GM23248 (cell line): ENCODE data around the gene GOLGA7B. TPM values are rescaled to one million over a fixed set of nuclear protein-coding genes. Genes with fewer than 3 reads are reported as not detected.

Experiments
- DNase-seq: peaks from one replicate; pipeline ENCODE4 v3.0.0-alpha.2; 2015
- H2AFZ ChIP-seq: fragments of 200-600 bp; sonication (generic); 2 replicates; pipeline ENCODE4 v1.6.1; 2016; ENCODE audit warnings: antibody characterized with exemption
- H3F3A ChIP-seq: fragments of 200-600 bp; sonication (generic); 2 replicates; pipeline ENCODE4 v1.6.1; 2016; ENCODE audit warnings: mild to moderate bottlenecking, antibody characterized with exemption, mixed run types; ENCODE audit not compliant: insufficient read depth
- H3K27ac ChIP-seq: fragments of 200-600 bp; sonication (generic); 2 replicates; pipeline ENCODE4 v1.5.1; 2016; ENCODE audit warnings: mild to moderate bottlenecking
- H3K27me3 ChIP-seq: fragments of 200-600 bp; sonication (generic); replicated peaks from 2 replicates; pipeline ENCODE4 v1.6.1; 2016; ENCODE audit warnings: mild to moderate bottlenecking; ENCODE audit not compliant: insufficient read depth
- H3K36me3 ChIP-seq: fragments of 200-600 bp; sonication (generic); 2 replicates; pipeline ENCODE4 v1.6.1; 2016; ENCODE audit warnings: low read depth, mild to moderate bottlenecking
- H3K4me1 ChIP-seq: fragments of 200-600 bp; sonication (generic); 2 replicates; pipeline ENCODE4 v1.6.1; 2016; ENCODE audit warnings: mild to moderate bottlenecking; ENCODE audit not compliant: insufficient read depth
- H3K4me2 ChIP-seq: fragments of 200-600 bp; sonication (generic); one replicate; pipeline ENCODE4 v1.6.1; 2016; ENCODE audit warnings: mild to moderate bottlenecking; ENCODE audit not compliant: unreplicated experiment
- H3K4me3 ChIP-seq: fragments of 200-600 bp; sonication (generic); 2 replicates; pipeline ENCODE4 v1.5.1; 2016; ENCODE audit warnings: mild to moderate bottlenecking
- H3K79me2 ChIP-seq: fragments of 200-600 bp; sonication (generic); 2 replicates; pipeline ENCODE4 v1.6.1; 2016; ENCODE audit warnings: mild to moderate bottlenecking; ENCODE audit not compliant: insufficient read depth
- H3K9ac ChIP-seq: fragments of 200-600 bp; sonication (generic); 2 replicates; pipeline ENCODE4 v1.6.1; 2016; ENCODE audit warnings: mild to moderate bottlenecking
- H3K9me2 ChIP-seq: fragments of 200-600 bp; sonication (generic); 2 replicates; pipeline ENCODE4 v1.6.1; 2016; ENCODE audit warnings: mixed run types, mild to moderate bottlenecking, moderate library complexity; ENCODE audit not compliant: insufficient read depth
- H3K9me3 ChIP-seq: fragments of 200-600 bp; sonication (generic); one replicate; pipeline ENCODE4 v1.6.1; 2017; ENCODE audit warnings: low read depth
- H4K20me1 ChIP-seq: fragments of 200-600 bp; sonication (generic); 2 replicates; pipeline ENCODE4 v1.6.0; 2016; ENCODE audit not compliant: insufficient read depth
- EZH2 ChIP-seq: fragments of 200-600 bp; sonication (generic); IDR thresholded peaks from 2 replicates; pipeline ENCODE4 v1.6.1; 2018; ENCODE audit warnings: antibody characterized with exemption, mild to moderate bottlenecking; ENCODE audit not compliant: insufficient read depth, poor library complexity, severe bottlenecking
- EZH2phosphoT487 ChIP-seq: fragments of 200-600 bp; sonication (generic); IDR thresholded peaks from 2 replicates; pipeline ENCODE4 v1.6.1; 2018; ENCODE audit warnings: antibody characterized with exemption, moderate library complexity, mild to moderate bottlenecking, low read depth; ENCODE audit not compliant: insufficient read depth
- WGBS, 2 experiments: methylation state at CpG; one replicate each; pipeline ENCODE4 v1.1.6; 2015 to 2017; ENCODE audit warnings: low lambda C conversion rate in 2 of 2, low coverage in 1 of 2; ENCODE audit errors: missing lambda C conversion rate in 2 of 2; 5-methylcytosine and 5-hydroxymethylcytosine counted together
- in situ Hi-C: fragments of 300-500 bp; cut with MboI; formaldehyde crosslinking; loops from 2 replicates; pipeline ENCODE4 v1.15.0; 2020
- polyA plus RNA-seq: library from polyadenylated mRNA; unstranded; fragments of >200 nt; fragmentation: Nextera tagmentation; extraction: Ambion mirVana; gene quantifications from 2 replicates; pipeline ENCODE4 v1.2.1, GENCODE V29; 2016
- total RNA-seq: library from RNA; depleted of rRNA; stranded (reverse); fragments of >200 nt; shearing (Covaris generic); gene quantifications from 2 replicates; pipeline ENCODE4 v1.2.3, GENCODE V29; 2014

Gene GOLGA7B
- total and polyA plus RNA-seq, 2 experiments from 2014 or later: not detected

DNA sequence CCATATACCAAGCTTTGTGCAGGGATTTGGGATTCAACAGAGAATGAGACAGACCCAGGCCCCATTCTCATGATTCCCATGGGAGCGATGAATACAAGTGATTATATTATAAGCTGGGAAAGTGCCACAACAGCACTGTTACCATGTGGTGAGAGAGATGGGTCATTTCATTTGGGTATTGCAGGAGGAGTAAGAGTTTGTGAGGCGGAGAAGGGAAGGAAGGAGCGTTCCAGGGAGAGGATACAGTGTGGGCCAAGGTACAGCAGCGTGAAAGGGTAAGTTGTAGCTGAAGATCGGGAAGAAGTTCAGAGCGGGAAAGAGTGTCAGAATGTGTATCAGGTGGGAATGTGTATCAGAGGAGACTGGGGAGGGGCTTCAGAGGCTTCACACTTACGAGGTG is 38.5 kb downstream of the GOLGA7B start:
- no peaks in the 10 kb centered on the region for H3K9me3 ChIP-seq
- H3K9ac ChIP-seq: no peak overlapping the region
- no peaks in the 10 kb centered on the region for H3K9me2 ChIP-seq
- peaks cover 5% of the 10 kb centered on the region; the same call in 1 of the 2 replicates for H3K4me1 ChIP-seq
- no peaks in the 10 kb centered on the region for H4K20me1 ChIP-seq
- no peak for TF ChIP-seq EZH2phosphoT487
- no peak for DNase-seq
- H3K4me3 ChIP-seq: no peak overlapping the region
- no peak overlapping the region for H3K4me2 ChIP-seq
- H3K27me3 ChIP-seq: peaks cover 6% of the 10 kb centered on the region; the same call in 1 of the 2 replicates
- H3K79me2 ChIP-seq: no peaks in the 10 kb centered on the region
- in situ Hi-C loops: no loop called here
- H3F3A ChIP-seq: no peaks in the 10 kb centered on the region
- H3K27ac ChIP-seq: no peak overlapping the region
- no peak overlapping the region for H2AFZ ChIP-seq
- no peaks in the 10 kb centered on the region for H3K36me3 ChIP-seq
- 93 to 97% methylated on average over 7 of the region's 7 CpGs for WGBS, 2 experiments

- Histone ChIP-seq H3K9me3 (no peaks in the 10 kb centered on the region), H3K79me2 (no peaks in the 10 kb centered on the region), H3K4me3 (no peak overlapping the region), H3K4me2 (peak overlapping the region; percentile 59), H3K27me3 (peaks cover 12% of the 10 kb centered on the region; the same call in 1 of the 2 replicates), H4K20me1 (no peaks in the 10 kb centered on the region), H2AFZ (no peak overlapping the region), H3K36me3 (no peaks in the 10 kb centered on the region), H3K9me2 (no peaks in the 10 kb centered on the region), H3F3A (no peaks in the 10 kb centered on the region), H3K4me1 (peaks cover 5% of the 10 kb centered on the region; the same call in 1 of the 2 replicates), H3K27ac (no peak overlapping the region), H3K9ac (no peak overlapping the region)
- 19 to 24% methylated on average over 11 to 12 of the region's 12 CpGs for WGBS, 2 experiments
- in situ Hi-C loops: no loop called here
- TF ChIP-seq EZH2phosphoT487 (no peak), EZH2 (no peak)
- DNase-seq: peak; percentile 78
Observed at GRCh38 chr10:97888641-97889262, 39.1 kb downstream of the GOLGA7B start.

- Histone ChIP-seq H3K9me3 (no peaks in the 10 kb centered on the region), H3K27ac (no peak overlapping the region), H3K4me2 (peak overlapping the region; percentile 59), H4K20me1 (no peaks in the 10 kb centered on the region), H3K9me2 (no peaks in the 10 kb centered on the region), H2AFZ (no peak overlapping the region), H3K4me1 (peaks cover 5% of the 10 kb centered on the region; the same call in 1 of the 2 replicates), H3K4me3 (no peak overlapping the region), H3K27me3 (peaks cover 19% of the 10 kb centered on the region; the same call in 1 of the 2 replicates), H3K36me3 (no peaks in the 10 kb centered on the region), H3F3A (no peaks in the 10 kb centered on the region), H3K9ac (no peak overlapping the region), H3K79me2 (no peaks in the 10 kb centered on the region)
- DNase-seq: peak; percentile 24
- no peak for TF ChIP-seq EZH2phosphoT487
- TF ChIP-seq EZH2: no peak
- WGBS, 2 experiments: 71 to 76% methylated on average over 16 to 18 of the region's 18 CpGs
- in situ Hi-C loops: no loop called here
Observed at GRCh38 chr10:97889461-97890265, 40.0 kb downstream of the GOLGA7B start.

- no peak overlapping the region for H2AFZ ChIP-seq
- no peak overlapping the region for H3K4me2 ChIP-seq
- no peaks in the 10 kb centered on the region for H3K36me3 ChIP-seq
- TF ChIP-seq EZH2 (no peak), EZH2phosphoT487 (no peak)
- no peaks in the 10 kb centered on the region for H3F3A ChIP-seq
- no peak overlapping the region for H3K27ac ChIP-seq
- H3K9me2 ChIP-seq: no peaks in the 10 kb centered on the region
- H3K4me1 ChIP-seq: peaks cover 5% of the 10 kb centered on the region; the same call in 1 of the 2 replicates
- H3K79me2 ChIP-seq: no peaks in the 10 kb centered on the region
- in situ Hi-C loops: no loop called here
- peaks cover 29% of the 10 kb centered on the region; the same call in 1 of the 2 replicates for H3K27me3 ChIP-seq
- H3K9me3 ChIP-seq: no peaks in the 10 kb centered on the region
- WGBS, 2 experiments: 80 to 83% methylated on average over 16 to 17 of the region's 17 CpGs
- H3K9ac ChIP-seq: no peak overlapping the region
- no peak overlapping the region for H3K4me3 ChIP-seq
- no peak for DNase-seq
- no peaks in the 10 kb centered on the region for H4K20me1 ChIP-seq
Observed at GRCh38 chr10:97891497-97892167, 42.0 kb downstream of the GOLGA7B start.
